ENCODE data around the gene EHMT1.
"Not testable (repeated sequence)": the region's sequence is repeated elsewhere in the genome, so short reads cannot be mapped to it uniquely, and the experiment has no call there.

EHMT1 gene

GRCh38 chr9:137615387-137615871 is 3.4 kb upstream of the EHMT1 start:
- no peak for DNase-seq (ENCODE audit: low read depth in 3 of 3)

DNA sequence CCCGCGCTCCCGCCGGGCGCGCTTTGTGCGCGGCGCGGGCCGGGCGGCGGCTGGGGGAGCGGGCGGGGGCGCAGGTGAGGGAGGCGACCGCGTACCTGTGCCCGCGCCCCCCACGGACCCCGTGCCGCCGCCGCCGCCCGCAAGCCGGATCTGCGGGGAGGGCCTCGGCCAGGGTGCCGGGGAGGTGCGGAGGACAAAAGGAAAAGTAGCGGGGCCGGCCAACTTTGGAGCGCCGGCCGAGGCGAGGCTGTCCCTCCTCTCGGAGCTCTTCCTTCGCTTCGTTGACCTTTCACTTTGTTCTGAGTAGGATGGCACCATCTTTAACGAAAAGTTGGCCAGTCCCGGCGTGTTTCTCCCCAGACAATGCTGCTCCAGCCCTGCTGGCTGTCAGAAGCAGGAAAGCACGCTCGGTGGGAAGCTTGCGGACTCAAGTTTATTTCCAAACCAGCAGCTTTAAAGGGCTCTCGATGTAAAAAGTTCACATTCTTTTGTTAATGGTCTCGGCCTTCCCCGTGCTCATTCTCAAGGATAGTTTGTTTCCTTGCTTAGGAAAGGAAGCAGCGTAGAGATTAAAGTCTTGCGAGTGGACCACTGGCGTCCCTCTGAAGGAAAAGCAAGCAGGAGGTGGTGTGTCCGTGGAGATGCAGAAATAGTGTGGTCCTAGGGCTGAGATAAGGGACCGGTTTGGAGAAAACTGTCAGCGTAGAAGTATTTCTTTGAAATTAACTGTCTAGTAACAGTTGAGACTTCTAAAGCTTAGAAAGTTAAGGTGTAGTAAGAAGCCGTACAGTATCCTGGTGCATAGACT is 639 bp downstream of the EHMT1 start:
- DNase-seq (ENCODE audit: low read depth in 3 of 3), result no peak

- no peak for DNase-seq (ENCODE audit: low read depth in 3 of 3)
These were observed 1.2 kb downstream of the EHMT1 start for GRCh38 chr9:137620048-137620405.

- DNase-seq (ENCODE audit: low read depth in 3 of 3), result no peak
These were observed 1.8 kb downstream of the EHMT1 start for GRCh38 chr9:137620581-137620980.

DNA sequence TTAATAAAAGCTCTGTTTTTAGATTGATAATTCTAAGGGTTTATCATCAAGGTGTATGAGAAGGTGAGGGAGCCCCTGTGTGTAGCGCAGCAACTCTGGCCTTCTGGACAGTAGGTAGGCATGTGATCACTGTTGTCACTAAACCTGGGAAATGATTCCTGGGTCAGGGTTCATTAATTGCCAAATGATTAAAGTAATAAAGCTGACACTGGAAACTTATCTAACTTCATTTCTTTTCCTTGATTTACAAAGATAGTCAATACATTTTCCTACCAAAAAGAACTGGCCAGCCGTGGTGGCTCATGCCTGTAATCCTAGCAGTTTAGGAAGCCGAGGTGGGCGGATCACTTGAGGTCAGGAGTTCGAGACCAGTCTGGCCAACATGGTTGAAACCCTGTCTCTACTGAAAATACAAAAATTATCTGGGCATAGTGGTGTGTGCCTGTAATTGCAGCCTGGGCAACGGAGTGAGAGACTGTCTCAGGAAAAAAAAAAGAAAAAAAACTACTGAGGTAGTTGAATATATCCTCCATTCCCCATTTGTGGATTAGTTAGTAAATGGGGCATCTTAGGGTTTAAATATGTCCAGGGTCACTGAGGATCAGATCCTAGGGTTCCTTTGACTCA is 2.4 kb downstream of the EHMT1 start:
- no peak for DNase-seq (ENCODE audit: low read depth in 3 of 3)

DNA sequence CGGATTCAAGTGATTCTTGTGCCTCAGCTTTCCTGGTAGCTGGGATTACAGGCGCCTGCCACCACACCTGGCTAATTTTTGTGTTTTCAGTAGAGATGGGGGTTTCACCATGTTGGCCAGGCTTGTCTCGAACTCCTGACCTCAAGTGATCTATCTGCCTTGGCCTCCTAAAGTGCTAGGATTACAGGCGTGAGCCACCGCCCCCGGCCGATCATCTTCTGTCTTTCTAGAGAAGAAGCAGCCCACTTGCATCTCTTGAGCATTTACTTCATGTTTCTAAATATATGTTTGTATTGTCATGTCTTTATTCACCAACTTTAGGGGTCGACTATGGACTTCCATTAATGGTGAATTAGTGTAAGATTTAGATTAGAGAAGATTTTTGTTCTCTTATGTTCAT is 3.4 kb downstream of the EHMT1 start:
- DNase-seq (ENCODE audit: low read depth in 3 of 3), result not testable (repeated sequence)

DNA sequence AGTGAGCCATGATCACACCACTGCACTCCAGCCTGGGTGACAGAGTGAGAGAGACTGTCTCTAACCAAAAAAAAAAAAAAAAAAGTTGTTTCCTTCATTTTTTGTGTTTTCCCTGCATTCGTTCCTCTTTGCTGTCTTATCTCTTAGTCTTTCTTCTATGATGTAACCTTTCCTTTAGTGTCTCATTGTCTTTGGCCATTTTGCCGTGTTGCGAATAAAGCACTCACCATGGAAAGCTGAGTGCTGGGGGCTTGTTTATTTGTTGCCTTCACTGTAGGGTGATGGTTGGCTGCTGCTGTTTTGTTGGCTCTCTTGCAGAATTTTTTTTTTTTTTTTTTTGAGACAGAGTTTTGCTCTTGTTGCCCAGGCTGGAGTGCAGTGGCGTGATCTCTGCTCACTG is 7.7 kb downstream of the EHMT1 start:
- DNase-seq (ENCODE audit: low read depth in 3 of 3), result no peak

- not testable (repeated sequence) for DNase-seq (ENCODE audit: low read depth in 3 of 3)
These were observed 8.6 kb downstream of the EHMT1 start for GRCh38 chr9:137627406-137627805.

- DNase-seq (ENCODE audit: low read depth in 3 of 3), result no peak
These were observed 11.3 kb downstream of the EHMT1 start for GRCh38 chr9:137630126-137630525.

DNA sequence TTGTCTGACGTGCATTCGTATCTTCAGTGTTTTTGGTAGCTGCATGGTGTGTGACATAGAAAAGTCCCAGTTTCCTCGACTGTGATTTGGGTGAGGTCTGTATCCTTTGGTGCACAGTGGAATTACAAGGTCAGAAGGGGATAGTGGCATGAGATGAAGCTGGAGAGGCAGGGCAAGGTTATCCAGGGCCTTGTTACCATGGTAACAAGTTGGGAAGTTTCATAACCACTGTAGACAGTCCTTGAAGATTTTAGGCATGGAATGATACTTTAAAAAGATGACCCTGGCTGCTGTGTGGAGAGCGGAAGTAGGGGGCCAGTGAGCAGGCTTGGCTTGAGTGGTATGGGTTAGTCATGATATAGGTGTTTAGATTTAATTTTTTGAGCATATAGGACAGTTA is 11.9 kb downstream of the EHMT1 start:
- no peak for DNase-seq (ENCODE audit: low read depth in 3 of 3)

DNA sequence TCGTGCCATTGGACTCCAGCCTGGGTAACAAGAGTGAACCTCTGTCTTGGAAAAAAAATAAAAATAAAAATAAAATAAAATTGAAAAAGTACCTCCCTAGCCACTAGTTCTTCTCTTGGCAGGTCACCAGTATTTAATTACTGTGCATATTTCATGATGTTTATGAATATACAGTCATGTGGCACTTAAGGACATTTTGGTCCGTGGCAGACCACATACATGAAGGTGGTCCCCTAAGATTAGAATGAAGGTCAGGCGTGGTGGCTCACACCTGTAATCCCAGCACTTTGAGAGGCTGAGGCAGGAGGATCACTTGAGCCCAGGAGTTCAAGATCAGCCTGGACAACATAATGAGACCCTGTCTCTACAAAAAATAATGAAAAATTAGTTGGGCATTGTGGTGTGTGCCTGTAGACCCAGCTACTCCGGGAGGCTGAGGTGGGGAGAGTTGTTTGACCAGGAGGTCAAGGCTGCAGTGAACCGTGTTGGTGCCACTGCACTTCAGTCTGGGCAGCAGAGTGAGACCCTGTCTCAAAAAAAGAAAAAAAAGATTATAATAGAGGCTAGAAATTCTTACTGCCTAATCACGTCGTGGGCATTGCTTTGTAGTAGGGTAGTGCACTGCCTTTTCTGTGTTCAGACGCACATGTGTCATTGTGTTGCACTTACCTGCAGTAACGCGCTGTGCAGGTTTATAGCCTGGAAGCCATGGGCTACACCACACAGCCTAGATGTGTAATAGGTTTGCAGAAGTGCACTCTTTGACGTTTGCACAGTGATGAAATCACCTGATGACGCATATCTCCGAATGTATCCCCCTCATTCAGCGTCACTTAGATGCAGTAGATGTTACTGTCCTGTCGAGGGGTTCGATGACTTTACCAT is 12.8 kb downstream of the EHMT1 start:
- DNase-seq (ENCODE audit: low read depth in 3 of 3), result no peak

- DNase-seq (ENCODE audit: low read depth in 3 of 3), result no peak
These were observed 13.7 kb downstream of the EHMT1 start for GRCh38 chr9:137632230-137633161.

GRCh38 chr9:137634016-137634415 is 15.2 kb downstream of the EHMT1 start:
- DNase-seq (ENCODE audit: low read depth in 3 of 3), result no peak

DNA sequence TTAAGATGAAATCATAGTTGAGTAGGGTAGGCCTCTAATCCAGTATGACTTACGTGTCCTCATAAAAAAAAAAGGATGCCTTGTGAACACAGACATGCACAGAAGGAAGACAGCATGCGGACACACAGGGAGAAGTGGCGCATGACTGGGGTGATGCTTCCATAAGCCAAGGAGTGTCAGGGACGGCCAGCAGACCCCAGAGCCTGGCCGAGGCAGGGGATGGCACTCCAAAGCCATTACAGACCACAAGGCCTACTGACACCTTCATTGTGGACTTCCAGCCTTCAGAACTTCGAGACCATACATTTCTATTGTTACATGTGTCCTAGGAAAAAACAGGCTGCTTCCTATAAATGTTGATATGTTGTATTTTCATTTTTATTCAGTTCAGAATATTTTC is 19.9 kb downstream of the EHMT1 start:
- no peak for DNase-seq (ENCODE audit: low read depth in 3 of 3)

DNA sequence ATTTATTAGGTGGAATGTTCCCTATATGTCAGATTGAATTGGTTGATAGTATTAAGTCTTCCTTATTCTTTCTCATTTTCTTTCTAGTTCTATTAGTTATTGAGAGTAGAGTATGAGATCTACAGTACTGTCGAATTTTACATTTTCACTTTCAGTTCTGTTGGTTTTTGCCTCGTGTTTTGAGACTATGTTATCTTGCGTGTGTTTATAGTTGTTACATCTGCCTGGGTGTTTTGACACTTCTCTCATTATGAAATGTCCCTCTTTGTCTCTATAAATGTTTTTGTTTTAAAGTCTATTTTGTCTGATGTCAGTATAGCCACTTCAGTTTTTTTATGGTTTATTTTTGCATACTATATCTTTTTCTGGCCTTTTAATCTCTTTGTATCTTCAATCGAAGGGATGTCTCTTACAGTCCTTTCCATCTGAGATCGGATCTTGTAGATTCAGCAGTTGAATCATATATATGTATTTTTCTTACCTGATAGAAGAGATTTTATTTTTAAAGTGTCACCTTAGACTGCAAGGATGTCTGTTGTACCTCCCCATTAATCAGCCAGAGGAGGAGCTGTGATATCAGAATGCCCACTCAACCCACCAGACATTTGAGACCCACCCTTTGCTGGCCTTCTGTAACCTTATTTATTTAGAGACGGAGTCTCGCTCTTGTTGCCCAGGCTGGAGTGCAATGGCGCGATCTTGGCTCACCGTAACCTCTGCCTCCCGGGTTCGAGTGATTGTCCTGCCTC is 20.7 kb downstream of the EHMT1 start:
- no peak for DNase-seq (ENCODE audit: low read depth in 3 of 3)

GRCh38 chr9:137640862-137641261 is 22.1 kb downstream of the EHMT1 start:
- no peak for DNase-seq (ENCODE audit: low read depth in 3 of 3)

- DNase-seq (ENCODE audit: low read depth in 3 of 3), result no peak
These were observed 23.4 kb downstream of the EHMT1 start for GRCh38 chr9:137642118-137642601.

GRCh38 chr9:137642892-137643291 is 24.1 kb downstream of the EHMT1 start:
- no peak for DNase-seq (ENCODE audit: low read depth in 3 of 3)

- DNase-seq (ENCODE audit: low read depth in 3 of 3), result no peak
These were observed 25.1 kb downstream of the EHMT1 start for GRCh38 chr9:137643921-137644320.

DNA sequence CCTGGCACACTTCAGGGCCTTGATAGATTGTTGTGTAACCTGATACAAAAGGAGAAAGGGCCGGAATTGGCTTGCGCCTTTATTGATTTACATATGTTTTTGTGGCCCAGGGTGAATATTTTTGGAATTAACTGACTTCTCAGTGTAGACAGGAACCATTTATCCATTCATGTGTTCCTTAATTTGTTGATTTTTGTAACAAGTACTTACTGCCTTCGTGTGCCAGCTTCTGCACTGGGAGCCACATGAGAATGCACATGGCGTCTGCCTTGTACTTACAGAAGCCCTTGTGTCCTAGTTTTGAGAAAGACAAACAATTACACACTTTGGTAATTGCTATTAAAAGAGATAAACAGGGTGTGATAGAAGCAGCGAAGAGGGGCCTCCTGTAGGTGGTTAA is 26.4 kb downstream of the EHMT1 start:
- DNase-seq (ENCODE audit: low read depth in 3 of 3), result no peak

Measured in stimulated activated CD4-positive, alpha-beta T cell treated with anti-CD3 and anti-CD28 coated beads, TNF-alpha, amount 100 ng/mL, for 48 hours (primary cell).